Measurements from ENCODE around the gene HYPK.

The HYPK gene

GRCh38 chr15:43800286-43801141, at the start of gene HYPK:
HYPK (plus strand) TSS chr15:43800599; CDS start chr15:43800623, 24 bp downstream.
- TF ChIP-seq CTCF (IDR thresholded peaks at IDR 0.05; ENCODE audit: control insufficient read depth, insufficient read depth, low read depth, low read length, missing control alignments) = no peak
- peak within 1 kb of the TSS; percentile 95 for H3K4me3 ChIP-seq (ENCODE audit: control insufficient read depth, low read depth, low read length)
- DNase-seq (ENCODE audit: low read depth) = peak; percentile 42

GRCh38 chr15:43751885-43752284, 48.5 kb upstream of the HYPK start:
- no peak overlapping the region for H3K4me3 ChIP-seq (ENCODE audit: control insufficient read depth, low read depth, low read length)
- TF ChIP-seq CTCF (IDR thresholded peaks at IDR 0.05; ENCODE audit: control insufficient read depth, insufficient read depth, low read depth, low read length, missing control alignments) = no peak
- no peak for DNase-seq (ENCODE audit: low read depth)

- no peak for TF ChIP-seq CTCF (IDR thresholded peaks at IDR 0.05; ENCODE audit: control insufficient read depth, insufficient read depth, low read depth, low read length, missing control alignments)
- no peak overlapping the region for H3K4me3 ChIP-seq (ENCODE audit: control insufficient read depth, low read depth, low read length)
- DNase-seq (ENCODE audit: low read depth) = no peak
Observed at GRCh38 chr15:43762824-43763223, 37.6 kb upstream of the HYPK start.

- no peak for DNase-seq (ENCODE audit: low read depth)
- no peak overlapping the region for H3K4me3 ChIP-seq (ENCODE audit: control insufficient read depth, low read depth, low read length)
- no peak for TF ChIP-seq CTCF (IDR thresholded peaks at IDR 0.05; ENCODE audit: control insufficient read depth, insufficient read depth, low read depth, low read length, missing control alignments)
Observed at GRCh38 chr15:43763819-43764446, 36.5 kb upstream of the HYPK start.

- H3K4me3 ChIP-seq (ENCODE audit: control insufficient read depth, low read depth, low read length) = no peak overlapping the region
- DNase-seq (ENCODE audit: low read depth) = no peak
- TF ChIP-seq CTCF (IDR thresholded peaks at IDR 0.05; ENCODE audit: control insufficient read depth, insufficient read depth, low read depth, low read length, missing control alignments) = peak; percentile 87
Observed at GRCh38 chr15:43769584-43770228, 30.7 kb upstream of the HYPK start.

- no peak for DNase-seq (ENCODE audit: low read depth)
- TF ChIP-seq CTCF (IDR thresholded peaks at IDR 0.05; ENCODE audit: control insufficient read depth, insufficient read depth, low read depth, low read length, missing control alignments) = no peak
- no peak overlapping the region for H3K4me3 ChIP-seq (ENCODE audit: control insufficient read depth, low read depth, low read length)
Observed at GRCh38 chr15:43771816-43772215, 28.6 kb upstream of the HYPK start.
